ENCODE results near the gene CELF4.

GRCh38 chr18:37391698-37392548 is 173.7 kb downstream of the CELF4 start:
- no peak for TF ChIP-seq POLR2A (IDR thresholded peaks at IDR 0.05)
- TF ChIP-seq, protein P1, sequence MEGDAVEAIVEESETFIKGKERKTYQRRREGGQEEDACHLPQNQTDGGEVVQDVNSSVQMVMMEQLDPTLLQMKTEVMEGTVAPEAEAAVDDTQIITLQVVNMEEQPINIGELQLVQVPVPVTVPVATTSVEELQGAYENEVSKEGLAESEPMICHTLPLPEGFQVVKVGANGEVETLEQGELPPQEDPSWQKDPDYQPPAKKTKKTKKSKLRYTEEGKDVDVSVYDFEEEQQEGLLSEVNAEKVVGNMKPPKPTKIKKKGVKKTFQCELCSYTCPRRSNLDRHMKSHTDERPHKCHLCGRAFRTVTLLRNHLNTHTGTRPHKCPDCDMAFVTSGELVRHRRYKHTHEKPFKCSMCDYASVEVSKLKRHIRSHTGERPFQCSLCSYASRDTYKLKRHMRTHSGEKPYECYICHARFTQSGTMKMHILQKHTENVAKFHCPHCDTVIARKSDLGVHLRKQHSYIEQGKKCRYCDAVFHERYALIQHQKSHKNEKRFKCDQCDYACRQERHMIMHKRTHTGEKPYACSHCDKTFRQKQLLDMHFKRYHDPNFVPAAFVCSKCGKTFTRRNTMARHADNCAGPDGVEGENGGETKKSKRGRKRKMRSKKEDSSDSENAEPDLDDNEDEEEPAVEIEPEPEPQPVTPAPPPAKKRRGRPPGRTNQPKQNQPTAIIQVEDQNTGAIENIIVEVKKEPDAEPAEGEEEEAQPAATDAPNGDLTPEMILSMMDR (IDR thresholded peaks at IDR 0.05), result no peak
- TF ChIP-seq POLR2AphosphoS5 (IDR thresholded peaks at IDR 0.05), result no peak
- no peak for TF ChIP-seq EP300 (IDR thresholded peaks at IDR 0.05)
